K562 (cell line): ENCODE results near the gene NPDC1. TPM values are rescaled to one million over a fixed set of nuclear protein-coding genes. Genes with fewer than 3 reads are reported as not detected.

ENCODE experiments used
- ARNT ChIP-seq, 2 experiments: fragments of 450-650 bp; IDR thresholded peaks; 2 replicates each; pipeline ENCODE4 v1.6.1; 2016; ENCODE audit warnings: mild to moderate bottlenecking in 1 of 2
- ATF1 ChIP-seq, 2 experiments: fragments of 450-650 bp in 1 of 2; IDR thresholded peaks; 2 replicates each; pipeline ENCODE4 v1.6.1; 2016; ENCODE audit warnings: missing compliant biosample characterization in 1 of 2, missing genetic modification characterization in 1 of 2
- CBX1 ChIP-seq: sonication (generic); IDR thresholded peaks from 2 replicates; pipeline ENCODE4 v1.6.1; 2016; ENCODE audit warnings: antibody characterized with exemption, low read depth, mild to moderate bottlenecking
- CBX3 ChIP-seq, 2 experiments: IDR thresholded peaks; 1 replicate in 1 of 2; 2 replicates in 1 of 2; pipeline ENCODE4 v1.6.1; 2012; ENCODE audit warnings: inconsistent platforms in 2 of 2, low read length in 2 of 2, borderline replicate concordance in 1 of 2, control low read depth in 1 of 2
- CREB1 ChIP-seq, 2 experiments: sonication (generic) in 1 of 2; formaldehyde crosslinking in 1 of 2; IDR thresholded peaks; 2 replicates each; pipeline versions ENCODE4 v1.6.1 to v1.8.0; 2012 to 2022; ENCODE audit warnings: inconsistent platforms in 1 of 2, mild to moderate bottlenecking in 1 of 2, missing genetic modification reagents in 1 of 2, moderate library complexity in 1 of 2
- DPF2 ChIP-seq: fragments of 450-650 bp; IDR thresholded peaks from 2 replicates; pipeline ENCODE4 v1.6.1; 2016
- HOXB6 ChIP-seq: fragments of 250-450 bp; sonication (Bioruptor Pico); IDR thresholded peaks from 2 replicates; pipeline ENCODE4 v1.5.1; 2022; ENCODE audit warnings: mild to moderate bottlenecking, borderline replicate concordance
- KDM4B ChIP-seq, 2 experiments: fragments of 450-650 bp in 1 of 2; sonication (generic) in 1 of 2; IDR thresholded peaks; 2 replicates each; pipeline ENCODE4 v1.6.1; 2016 to 2017; ENCODE audit warnings: borderline replicate concordance in 2 of 2, antibody characterized with exemption in 1 of 2, low read depth in 1 of 2, mild to moderate bottlenecking in 1 of 2
- MXI1 ChIP-seq: IDR thresholded peaks from 2 replicates; pipeline ENCODE4 v1.6.1; 2011; ENCODE audit warnings: low read depth, mild to moderate bottlenecking, improper control_type of control experiment, low read length
- NCOR1 ChIP-seq: fragments of 450-650 bp; IDR thresholded peaks from 2 replicates; pipeline ENCODE4 v1.6.1; 2016; ENCODE audit warnings: mild to moderate bottlenecking, moderate library complexity
- NR3C1 ChIP-seq: sonication (generic); formaldehyde crosslinking; IDR thresholded peaks from 2 replicates; pipeline ENCODE4 v1.8.1; 2022; ENCODE audit warnings: missing genetic modification reagents
- NR4A1 ChIP-seq, 2 experiments: fragments of 250-450 bp in 1 of 2; fragments of 450-650 bp in 1 of 2; sonication (Bioruptor Pico) in 1 of 2; IDR thresholded peaks; 2 replicates each; pipeline versions ENCODE4 v1.4.0 to v1.6.1; 2016 to 2020; ENCODE audit warnings: mild to moderate bottlenecking in 2 of 2, missing compliant biosample characterization in 1 of 2, missing genetic modification characterization in 1 of 2, moderate library complexity in 1 of 2
- POLR2AphosphoS5 ChIP-seq: IDR thresholded peaks from 2 replicates; pipeline ENCODE4 v1.6.1; 2011; ENCODE audit warnings: mild to moderate bottlenecking, low read depth, low read length, moderate library complexity; ENCODE audit not compliant: control insufficient read depth, insufficient read depth
- PRPF4 ChIP-seq: fragments of 200-400 bp; formaldehyde crosslinking; IDR thresholded peaks from one replicate; pipeline ENCODE4 v1.6.1; 2017; ENCODE audit warnings: low read length, low read depth, mild to moderate bottlenecking; ENCODE audit not compliant: insufficient read depth, poor library complexity, severe bottlenecking
- SRSF1 ChIP-seq: fragments of 200-400 bp; formaldehyde crosslinking; IDR thresholded peaks from 2 replicates; pipeline ENCODE4 v1.6.1; 2017; ENCODE audit warnings: mild to moderate bottlenecking, low read depth, low read length, moderate library complexity
- TOE1 ChIP-seq, 2 experiments: fragments of 450-650 bp in 1 of 2; sonication (generic) in 1 of 2; formaldehyde crosslinking in 1 of 2; IDR thresholded peaks; 2 replicates each; pipeline versions ENCODE4 v1.7.1 to v1.8.0; 2016 to 2022; ENCODE audit warnings: borderline replicate concordance in 2 of 2, mild to moderate bottlenecking in 2 of 2, antibody characterized with exemption in 1 of 2, inconsistent platforms in 1 of 2, low read depth in 1 of 2, missing genetic modification reagents in 1 of 2, moderate library complexity in 1 of 2
- XRCC5 ChIP-seq: fragments of 200-400 bp; formaldehyde crosslinking; IDR thresholded peaks from 2 replicates; pipeline ENCODE4 v1.6.1; 2017; ENCODE audit warnings: low read depth, mild to moderate bottlenecking, low read length
- polyA plus RNA-seq, 8 experiments: library from polyadenylated mRNA; depleted of rRNA in 4 of 8; stranded (reverse) in 5 of 8; unstranded in 3 of 8; fragments of >200 nt; fragmentation: Nextera tagmentation in 2 of 8; fragmentation: Illumina TruSeq in 1 of 8; extraction: Ambion mirVana in 2 of 8; extraction: Trizol in 1 of 8; gene quantifications; 2 replicates each; pipeline versions ENCODE4 v1.2.1 to v1.2.3, GENCODE V29; 2011 to 2014; ENCODE audit warnings: inconsistent platforms in 1 of 8, missing spikeins in 1 of 8
- total RNA-seq, 7 experiments: library from RNA; depleted of rRNA in 6 of 7; stranded (reverse); fragments of >200 nt in 6 of 7; fragmentation: Illumina TruSeq in 2 of 7; extraction: Trizol in 2 of 7; gene quantifications; 2 replicates each; pipeline versions ENCODE4 v1.2.1 to v1.2.3, GENCODE V29; 2011 to 2021; ENCODE audit warnings: low replicate concordance in 1 of 7
- TF ChIP-seq, protein P1 (sequence below): conservative IDR thresholded peaks from 2 replicates; pipeline ENCODE4 v1.6.1; 2011; ENCODE audit warnings: low read depth, mild to moderate bottlenecking, low read length; ENCODE audit not compliant: control insufficient read depth
- TF ChIP-seq, protein P2 (sequence below), 2 experiments: fragments of 450-650 bp in 1 of 2; sonication (generic) in 1 of 2; formaldehyde crosslinking in 1 of 2; IDR thresholded peaks in 1 of 2; conservative IDR thresholded peaks in 1 of 2; 2 replicates each; pipeline versions ENCODE4 v1.6.1 to v1.8.1; 2016 to 2023; ENCODE audit warnings: mild to moderate bottlenecking in 2 of 2, moderate library complexity in 2 of 2, inconsistent platforms in 1 of 2, missing genetic modification reagents in 1 of 2
- TF ChIP-seq, protein P3 (sequence below): fragments of 150-350 bp; conservative IDR thresholded peaks from 2 replicates; pipeline ENCODE4 v1.6.1; 2014; ENCODE audit warnings: low read length

Gene NPDC1
- total and polyA plus RNA-seq, 9 of the 15 experiments (the other 6 are each of a cell fraction or from before 2014, with no cell fraction given) = 0.06 to 2.1 (median 0.53) TPM; not detected in 3

DNA sequence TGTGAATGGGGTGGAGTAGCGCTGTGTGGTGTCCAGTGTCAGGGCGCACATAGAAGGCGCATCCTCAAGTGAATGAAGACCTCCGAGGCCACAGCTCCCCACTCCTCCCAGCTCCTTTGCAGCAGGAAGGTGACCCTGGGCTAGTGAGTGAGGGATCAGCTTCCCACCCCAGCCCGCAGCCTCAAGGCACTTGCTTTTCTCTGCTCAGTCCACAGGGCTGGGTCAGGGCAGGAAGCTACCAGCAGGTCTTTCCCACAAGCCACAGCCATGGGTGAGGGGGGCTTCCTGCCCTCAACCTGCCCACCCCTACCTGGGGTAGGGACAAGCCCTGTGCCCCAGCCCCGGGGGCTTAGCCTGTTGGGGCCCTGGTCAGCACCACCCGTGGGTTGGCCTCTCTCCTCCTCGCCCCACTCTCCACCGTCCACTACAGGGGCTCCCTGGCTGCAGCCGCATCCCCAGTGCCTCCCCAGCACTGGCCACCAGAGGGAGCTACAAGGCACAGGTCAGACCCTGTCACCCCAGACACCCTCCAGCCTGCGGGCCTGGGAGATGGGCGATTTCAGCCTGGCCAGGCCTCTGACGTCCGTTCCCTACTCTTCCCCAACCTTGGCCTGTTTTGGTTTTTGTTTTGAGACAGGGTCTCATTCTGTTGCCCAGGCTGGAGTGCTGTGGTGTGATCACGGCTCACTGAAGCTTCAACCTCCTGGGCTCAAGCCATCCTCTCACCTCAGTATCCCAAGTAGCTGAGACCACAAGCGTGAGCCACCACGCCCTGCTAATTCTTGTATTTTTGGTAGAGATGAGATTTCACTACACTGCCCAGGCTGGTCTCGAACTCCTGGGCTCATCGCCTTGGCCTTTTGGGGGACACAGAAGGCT, 16.7 kb downstream of the NPDC1 start (continued):
- TF ChIP-seq NR4A1 (CRISPR knock-in tag; IDR thresholded peaks at IDR 0.05) = no peak
- no peak for TF ChIP-seq NR4A1 (tag; IDR thresholded peaks at IDR 0.05)
- peak; percentile 77; the same call in 1 of the 2 replicates for TF ChIP-seq XRCC5
- no peak for TF ChIP-seq KDM4B (IDR thresholded peaks at IDR 0.05; ENCODE audit: borderline replicate concordance in 2 of 2, low read depth in 1 of 2)
- no peak for TF ChIP-seq SRSF1
- TF ChIP-seq CBX3 (IDR thresholded peaks at IDR 0.05; ENCODE audit: borderline replicate concordance in 1 of 2, low read length in 2 of 2) = no peak
- no peak for TF ChIP-seq DPF2
- no peak for TF ChIP-seq NCOR1
- no peak for TF ChIP-seq ARNT (IDR thresholded peaks at IDR 0.05)
- no peak for TF ChIP-seq CBX1
- no peak for TF ChIP-seq HOXB6 (CRISPR knock-in tag)
- TF ChIP-seq MXI1 = no peak
- no peak for TF ChIP-seq PRPF4
- TF ChIP-seq, protein P1, sequence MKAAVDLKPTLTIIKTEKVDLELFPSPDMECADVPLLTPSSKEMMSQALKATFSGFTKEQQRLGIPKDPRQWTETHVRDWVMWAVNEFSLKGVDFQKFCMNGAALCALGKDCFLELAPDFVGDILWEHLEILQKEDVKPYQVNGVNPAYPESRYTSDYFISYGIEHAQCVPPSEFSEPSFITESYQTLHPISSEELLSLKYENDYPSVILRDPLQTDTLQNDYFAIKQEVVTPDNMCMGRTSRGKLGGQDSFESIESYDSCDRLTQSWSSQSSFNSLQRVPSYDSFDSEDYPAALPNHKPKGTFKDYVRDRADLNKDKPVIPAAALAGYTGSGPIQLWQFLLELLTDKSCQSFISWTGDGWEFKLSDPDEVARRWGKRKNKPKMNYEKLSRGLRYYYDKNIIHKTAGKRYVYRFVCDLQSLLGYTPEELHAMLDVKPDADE = no peak
- TF ChIP-seq, protein P2, sequence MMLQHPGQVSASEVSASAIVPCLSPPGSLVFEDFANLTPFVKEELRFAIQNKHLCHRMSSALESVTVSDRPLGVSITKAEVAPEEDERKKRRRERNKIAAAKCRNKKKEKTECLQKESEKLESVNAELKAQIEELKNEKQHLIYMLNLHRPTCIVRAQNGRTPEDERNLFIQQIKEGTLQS (IDR thresholded peaks at IDR 0.05) = no peak
- TF ChIP-seq, protein P2 (CRISPR knock-in tag; conservative IDR thresholded peaks at IDR 0.05) = 0 out of 2 replicates have a peak, but pooled peaks have one; percentile 39
- TF ChIP-seq ATF1 (CRISPR knock-in tag; IDR thresholded peaks at IDR 0.05) = no peak
- peak; percentile 28; the same call in 1 of the 2 replicates for TF ChIP-seq ATF1 (tag; IDR thresholded peaks at IDR 0.05)
- TF ChIP-seq CREB1 (IDR thresholded peaks at IDR 0.05) = no peak
- no peak for TF ChIP-seq CREB1 (CRISPR knock-in tag; IDR thresholded peaks at IDR 0.05)
- TF ChIP-seq POLR2AphosphoS5 = no peak
- TF ChIP-seq NR3C1 (CRISPR knock-in tag) = no peak
- 0 out of 2 replicates have a peak, but pooled peaks have one; percentile 12 for TF ChIP-seq TOE1 (IDR thresholded peaks at IDR 0.05; ENCODE audit: borderline replicate concordance)
- no peak for TF ChIP-seq TOE1 (CRISPR knock-in tag; IDR thresholded peaks at IDR 0.05; ENCODE audit: borderline replicate concordance, low read depth)
- TF ChIP-seq, protein P3, sequence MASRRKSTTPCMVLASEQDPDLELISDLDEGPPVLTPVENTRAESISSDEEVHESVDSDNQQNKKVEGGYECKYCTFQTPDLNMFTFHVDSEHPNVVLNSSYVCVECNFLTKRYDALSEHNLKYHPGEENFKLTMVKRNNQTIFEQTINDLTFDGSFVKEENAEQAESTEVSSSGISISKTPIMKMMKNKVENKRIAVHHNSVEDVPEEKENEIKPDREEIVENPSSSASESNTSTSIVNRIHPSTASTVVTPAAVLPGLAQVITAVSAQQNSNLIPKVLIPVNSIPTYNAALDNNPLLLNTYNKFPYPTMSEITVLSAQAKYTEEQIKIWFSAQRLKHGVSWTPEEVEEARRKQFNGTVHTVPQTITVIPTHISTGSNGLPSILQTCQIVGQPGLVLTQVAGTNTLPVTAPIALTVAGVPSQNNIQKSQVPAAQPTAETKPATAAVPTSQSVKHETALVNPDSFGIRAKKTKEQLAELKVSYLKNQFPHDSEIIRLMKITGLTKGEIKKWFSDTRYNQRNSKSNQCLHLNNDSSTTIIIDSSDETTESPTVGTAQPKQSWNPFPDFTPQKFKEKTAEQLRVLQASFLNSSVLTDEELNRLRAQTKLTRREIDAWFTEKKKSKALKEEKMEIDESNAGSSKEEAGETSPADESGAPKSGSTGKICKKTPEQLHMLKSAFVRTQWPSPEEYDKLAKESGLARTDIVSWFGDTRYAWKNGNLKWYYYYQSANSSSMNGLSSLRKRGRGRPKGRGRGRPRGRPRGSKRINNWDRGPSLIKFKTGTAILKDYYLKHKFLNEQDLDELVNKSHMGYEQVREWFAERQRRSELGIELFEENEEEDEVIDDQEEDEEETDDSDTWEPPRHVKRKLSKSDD = no peak
